HCT116 (cell line): ENCODE data around the gene RIN3. TPM values are rescaled to one million over a fixed set of nuclear protein-coding genes. Genes with fewer than 3 reads are reported as not detected.
A peak's percentile ranks its signal among the peaks of the same experiment; 100 is the strongest.

Experiments used
- ATF3 ChIP-seq: IDR thresholded peaks from 2 replicates; pipeline ENCODE4 v1.6.1; 2012
- CEBPB ChIP-seq: IDR thresholded peaks from 2 replicates; pipeline ENCODE4 v1.6.1; 2012; ENCODE audit warnings: low read depth
- CTCF ChIP-seq, 3 experiments: fragments of 200-600 bp in 1 of 3; sonication (generic) in 1 of 3; IDR thresholded peaks in 2 of 3; conservative IDR thresholded peaks in 1 of 3; 2 replicates each; pipeline ENCODE4 v1.5.1; 2012 to 2017; ENCODE audit warnings: low read depth in 2 of 3, low read length in 2 of 3, antibody characterized with exemption in 1 of 3, borderline replicate concordance in 1 of 3, control low read depth in 1 of 3, mild to moderate bottlenecking in 1 of 3, mixed read lengths in 1 of 3, mixed run types in 1 of 3, moderate library complexity in 1 of 3; ENCODE audit not compliant: insufficient read depth in 1 of 3
- POLR2AphosphoS5 ChIP-seq: IDR thresholded peaks from 2 replicates; pipeline ENCODE4 v1.6.1; 2011; ENCODE audit warnings: mild to moderate bottlenecking, low read depth, low read length, moderate library complexity
- SIN3A ChIP-seq: IDR thresholded peaks from 2 replicates; pipeline ENCODE4 v1.6.1; 2012; ENCODE audit warnings: low read depth
- SP1 ChIP-seq: IDR thresholded peaks from 2 replicates; pipeline ENCODE4 v1.6.1; 2012; ENCODE audit warnings: low read depth
- SRF ChIP-seq: IDR thresholded peaks from 2 replicates; pipeline ENCODE4 v1.6.1; 2012; ENCODE audit warnings: low read depth
- YY1 ChIP-seq: IDR thresholded peaks from 2 replicates; pipeline ENCODE4 v1.6.1; 2011; ENCODE audit warnings: low read length, low read depth, moderate library complexity, mild to moderate bottlenecking; ENCODE audit not compliant: insufficient replicate concordance; ENCODE audit errors: extremely low read depth
- ZBTB33 ChIP-seq: IDR thresholded peaks from 2 replicates; pipeline ENCODE4 v1.6.1; 2011; ENCODE audit warnings: mild to moderate bottlenecking, low read length, moderate library complexity; ENCODE audit not compliant: insufficient replicate concordance; ENCODE audit errors: extremely low read depth
- ZFX ChIP-seq: fragments of 450-650 bp; IDR thresholded peaks from 2 replicates; pipeline ENCODE4 v1.6.1; 2017
- total RNA-seq: library from RNA; stranded (reverse); gene quantifications from one replicate; pipeline ENCODE4 v1.2.1, GENCODE V29; 2021; ENCODE audit not compliant: unreplicated experiment

RIN3 gene
- total RNA-seq, 1 experiment from 2014 or later = 22.2 TPM

GRCh38 chr14:92644171-92644969 is 130.8 kb downstream of the RIN3 start (continued):
- TF ChIP-seq ZBTB33 (no peak), SP1 (peak; percentile 65), POLR2AphosphoS5 (no peak), CTCF (IDR thresholded peaks at IDR 0.05 in 2 of 3, conservative IDR thresholded peaks at IDR 0.05 in 1 of 3; ENCODE audit: borderline replicate concordance in 1 of 3, insufficient read depth in 1 of 3, low read depth in 2 of 3, low read length in 2 of 3) (no peak), CEBPB (no peak), SRF (no peak), ZFX (no peak), ATF3 (no peak), YY1 (no peak), SIN3A (no peak)
